HG02759 (cell line): ENCODE data around the gene MICU1.
"Not testable (repeated sequence)": the region's sequence is repeated elsewhere in the genome, so short reads cannot be mapped to it uniquely, and the experiment has no call there.

Experiments used
- ATAC-seq: cut with Tn5 transposase; IDR thresholded peaks from one replicate; pipeline ENCODE4 v1.9.1; 2021; ENCODE audit warnings: mild to moderate bottlenecking, moderate library complexity; ENCODE audit not compliant: unreplicated experiment

The MICU1 gene

DNA sequence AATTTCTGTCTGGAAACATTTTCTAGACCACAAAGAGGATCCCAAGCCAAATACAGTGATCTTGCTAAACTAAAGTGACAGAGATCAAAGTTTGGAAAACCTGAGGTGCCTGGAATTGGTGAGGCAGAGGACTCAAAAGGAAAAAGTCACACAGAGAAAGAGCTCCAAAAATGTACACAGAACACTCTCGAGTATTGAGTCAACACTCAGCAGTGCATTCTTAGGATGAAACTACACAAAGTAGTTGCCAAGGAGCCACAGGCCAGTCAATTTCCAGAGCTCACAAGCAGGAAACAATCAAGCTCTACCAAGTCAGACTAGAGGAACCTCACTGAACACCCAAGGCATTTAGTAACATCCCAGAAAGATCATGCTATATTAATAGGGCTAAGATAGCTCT is 61.3 kb downstream of the MICU1 start:
- ATAC-seq: no peak

DNA sequence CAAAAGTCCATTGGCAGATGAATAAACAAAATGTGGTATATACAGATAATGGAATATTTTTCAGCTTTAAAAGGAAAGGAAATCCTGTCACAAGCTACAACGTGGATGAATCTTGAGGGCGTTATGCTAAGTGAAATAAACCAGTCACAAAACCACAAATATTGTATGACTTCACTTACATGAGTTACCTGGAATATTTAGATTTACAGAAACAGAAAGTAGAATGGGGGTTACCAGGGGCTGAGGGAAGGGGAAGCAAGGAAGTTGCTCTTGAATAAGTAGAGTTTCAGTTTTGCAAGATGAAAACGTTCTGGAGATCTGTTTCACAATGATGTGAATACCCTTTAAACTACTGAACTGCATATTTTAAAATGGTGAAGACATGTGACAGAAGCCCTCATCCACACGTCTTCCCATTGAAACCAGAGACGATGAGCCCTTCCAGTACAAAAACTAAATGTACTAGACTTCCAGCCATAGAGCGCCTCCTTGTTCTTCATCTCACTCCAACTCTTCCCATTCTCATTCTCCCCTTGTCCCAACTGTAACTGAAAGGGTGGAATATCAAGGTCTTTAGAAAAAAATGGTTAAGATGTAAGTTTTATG is 62.4 kb downstream of the MICU1 start:
- peak; percentile 61 for ATAC-seq

DNA sequence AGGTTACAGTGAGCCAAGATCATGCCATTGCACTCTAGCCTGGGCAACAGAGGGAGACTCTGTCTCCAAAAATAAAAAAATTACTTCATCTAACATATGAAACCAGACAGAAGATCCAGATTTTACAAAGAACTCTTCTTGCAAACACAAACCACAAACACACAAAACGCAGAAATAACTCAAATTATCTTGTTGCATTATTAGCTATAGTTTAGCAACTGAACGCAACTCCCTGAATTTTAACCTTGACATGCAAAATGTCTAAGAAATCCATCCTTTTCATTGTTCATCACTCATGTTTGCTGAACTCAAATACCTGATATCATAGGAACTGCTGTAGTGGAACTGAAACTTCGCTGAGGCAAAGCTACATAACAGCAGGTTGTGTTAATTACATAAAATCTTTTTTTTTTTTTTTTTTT is 64.1 kb downstream of the MICU1 start:
- peak; percentile 47 for ATAC-seq

DNA sequence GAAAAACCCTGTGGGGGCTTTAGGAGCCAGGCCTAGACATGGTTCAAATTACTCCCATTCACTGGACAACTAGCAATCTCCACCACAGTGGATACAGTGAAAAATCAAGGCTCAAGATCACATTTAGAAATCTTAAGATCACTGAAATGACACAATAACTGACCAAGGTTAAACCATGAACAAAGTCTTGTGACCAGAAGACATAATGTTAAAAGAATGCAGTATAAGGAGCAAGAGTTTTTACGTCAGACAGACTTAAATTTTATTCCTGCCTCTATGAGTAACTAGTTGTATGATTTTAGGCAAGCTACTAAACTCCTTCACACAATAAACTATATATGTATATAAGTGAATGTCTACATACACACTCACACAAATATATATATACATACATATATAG is 68.5 kb downstream of the MICU1 start:
- no peak for ATAC-seq

DNA sequence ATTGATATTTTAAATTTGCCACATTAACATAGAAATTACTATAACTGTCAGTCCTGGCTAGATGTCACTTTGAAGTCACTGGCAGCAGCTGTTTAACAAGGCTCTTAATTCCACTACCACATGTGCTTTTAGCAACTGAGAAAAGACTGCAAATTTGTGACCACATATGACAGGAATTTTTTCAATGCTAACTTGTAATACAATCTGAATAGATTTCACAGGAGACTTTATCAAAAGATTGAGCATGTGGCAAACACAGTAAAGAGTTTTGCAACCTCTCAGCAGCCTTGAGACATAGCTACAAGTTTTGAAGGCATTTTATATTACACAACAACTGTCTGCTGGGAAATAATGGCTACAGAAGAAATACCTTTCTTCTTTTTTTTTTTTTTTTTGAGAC is 73.0 kb downstream of the MICU1 start:
- no peak for ATAC-seq

DNA sequence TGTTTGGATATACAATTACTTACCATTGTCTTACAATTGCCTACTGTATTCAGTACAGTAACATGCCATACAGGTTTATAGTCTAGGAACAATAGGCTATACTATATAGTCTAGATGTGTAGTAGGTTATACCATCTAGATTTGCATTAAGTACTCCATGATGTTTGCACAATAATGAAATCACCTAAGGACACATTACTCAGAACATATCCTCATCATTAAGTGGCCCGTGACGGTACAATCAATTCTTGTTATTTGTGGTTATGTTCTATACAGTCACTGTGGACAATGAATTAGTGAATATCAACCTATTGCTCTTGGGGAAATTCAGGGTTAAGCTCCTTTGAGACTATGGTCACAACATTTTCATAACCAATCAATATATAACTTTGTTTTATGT is 75.6 kb downstream of the MICU1 start:
- ATAC-seq: no peak

DNA sequence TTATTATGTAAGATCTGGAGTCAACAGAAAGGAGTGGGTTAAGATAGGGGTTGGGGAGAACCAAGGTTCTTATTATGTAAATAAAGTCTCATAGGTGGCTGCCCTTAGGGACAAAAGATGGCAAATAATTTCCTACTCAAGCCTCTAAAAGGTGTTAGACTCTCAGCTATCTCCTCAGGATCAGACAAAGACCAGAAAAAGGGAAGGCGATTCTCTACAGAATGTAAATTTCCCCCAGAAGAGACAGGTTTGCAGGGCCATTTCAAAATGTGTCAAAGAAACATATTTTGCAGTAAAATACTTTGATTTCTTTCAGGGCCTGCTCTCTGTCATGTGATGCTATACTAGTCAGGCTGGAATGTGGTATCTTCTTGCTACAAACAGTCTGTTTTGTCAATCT is 80.3 kb downstream of the MICU1 start:
- no peak for ATAC-seq

DNA sequence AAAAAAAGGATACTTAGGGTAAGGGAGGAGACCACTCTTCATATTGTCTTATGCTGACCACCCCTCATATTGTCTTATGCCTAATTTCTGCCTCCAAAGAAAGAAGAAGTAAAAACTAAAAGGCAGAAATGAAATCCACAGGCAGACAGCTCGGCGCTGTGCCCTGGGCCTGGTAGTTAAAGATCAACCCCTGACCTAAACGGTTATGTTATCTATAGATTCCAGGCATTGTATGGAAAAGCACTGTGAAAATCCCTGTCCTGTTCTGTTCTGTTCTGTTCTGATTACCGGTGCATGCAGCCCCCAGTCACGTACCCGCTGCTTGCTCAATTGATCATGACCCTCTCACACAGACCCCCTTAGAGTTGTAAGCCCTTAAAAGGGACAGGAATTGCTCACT is 82.0 kb downstream of the MICU1 start:
- not testable (repeated sequence) for ATAC-seq

DNA sequence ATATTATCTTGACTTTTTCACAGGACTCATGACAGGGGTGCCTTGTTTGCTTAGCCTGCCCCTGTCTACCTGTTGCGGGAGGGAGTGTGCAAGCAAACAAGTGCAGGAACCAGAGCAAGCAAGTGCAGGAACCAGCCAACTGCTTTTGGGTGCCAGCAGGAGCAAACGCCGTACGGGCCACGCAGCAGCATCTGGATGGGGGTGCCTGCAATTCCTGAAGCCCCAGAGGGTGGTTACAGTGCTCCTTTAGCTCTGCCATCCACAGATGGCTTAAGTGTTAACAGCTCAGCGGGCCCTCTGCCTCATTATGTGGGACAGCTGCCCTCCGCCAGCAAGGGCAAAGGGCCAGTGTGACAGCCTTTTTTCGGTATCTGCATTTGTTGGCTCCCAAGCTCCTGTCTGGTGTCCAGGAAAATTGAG is 83.5 kb downstream of the MICU1 start:
- ATAC-seq: no peak

DNA sequence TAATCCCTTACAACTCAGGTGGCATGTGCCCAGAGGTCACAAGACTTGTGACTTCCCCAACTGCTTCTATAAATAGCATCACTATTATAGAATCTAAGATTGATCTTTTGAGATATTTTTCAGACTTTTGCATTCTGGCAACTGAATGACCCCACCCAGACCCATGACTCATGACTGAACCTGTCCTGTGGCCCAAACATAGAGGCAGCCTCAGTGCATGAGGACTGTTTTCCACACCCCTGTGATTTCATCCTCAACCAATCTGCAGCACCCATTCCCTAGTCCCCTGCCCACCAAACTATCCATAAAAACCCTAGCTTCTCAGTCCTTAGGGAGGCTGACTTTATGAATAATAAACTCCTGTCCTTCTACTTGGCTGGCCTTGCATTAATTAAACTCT is 84.5 kb downstream of the MICU1 start:
- ATAC-seq: no peak

DNA sequence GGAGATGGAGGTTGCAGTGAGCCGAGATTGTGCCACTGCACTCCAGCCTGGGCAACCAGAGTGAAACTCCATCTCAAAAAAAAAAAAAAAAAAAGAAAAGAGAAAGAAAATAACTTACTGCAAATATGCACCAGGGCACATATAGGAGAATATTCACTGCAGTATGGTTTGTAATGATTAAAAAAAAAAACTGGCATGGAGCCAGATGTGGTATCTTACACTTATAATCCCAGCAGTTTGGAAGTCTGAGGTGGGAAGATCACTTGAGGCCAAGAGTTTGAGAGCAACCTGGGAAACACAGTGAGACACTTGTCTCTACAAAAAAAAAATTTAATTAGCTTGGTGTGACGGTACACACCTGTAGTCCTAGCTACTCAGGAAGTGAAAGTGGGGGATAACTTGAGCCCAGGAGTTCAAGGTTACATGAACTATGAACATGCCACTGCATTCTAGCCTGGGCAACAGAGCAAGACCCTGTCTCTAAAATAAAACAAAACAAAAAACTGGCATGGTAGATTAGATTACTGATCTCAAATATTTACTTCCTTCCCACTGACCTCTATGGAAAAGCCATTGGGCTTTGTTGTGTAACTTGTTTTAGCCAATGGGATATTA is 85.6 kb downstream of the MICU1 start:
- ATAC-seq: no peak

DNA sequence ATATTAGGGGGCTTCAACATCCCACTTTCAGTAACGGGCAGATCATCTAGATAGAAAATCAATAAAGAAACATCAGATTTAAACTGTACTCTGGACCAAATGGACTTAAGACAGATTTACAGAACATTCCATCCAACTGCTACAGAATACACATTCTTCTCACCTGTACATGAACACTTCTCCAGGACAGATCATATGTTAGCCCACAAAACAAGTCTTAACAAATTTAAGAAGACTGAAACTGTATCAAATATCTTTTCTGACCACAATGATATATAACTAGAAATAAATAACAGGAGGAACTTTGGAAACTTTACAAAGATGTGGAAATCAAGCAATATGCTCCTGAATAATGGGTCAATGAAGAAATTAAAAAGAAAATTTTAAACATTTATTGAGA is 86.7 kb downstream of the MICU1 start:
- ATAC-seq: no peak

DNA sequence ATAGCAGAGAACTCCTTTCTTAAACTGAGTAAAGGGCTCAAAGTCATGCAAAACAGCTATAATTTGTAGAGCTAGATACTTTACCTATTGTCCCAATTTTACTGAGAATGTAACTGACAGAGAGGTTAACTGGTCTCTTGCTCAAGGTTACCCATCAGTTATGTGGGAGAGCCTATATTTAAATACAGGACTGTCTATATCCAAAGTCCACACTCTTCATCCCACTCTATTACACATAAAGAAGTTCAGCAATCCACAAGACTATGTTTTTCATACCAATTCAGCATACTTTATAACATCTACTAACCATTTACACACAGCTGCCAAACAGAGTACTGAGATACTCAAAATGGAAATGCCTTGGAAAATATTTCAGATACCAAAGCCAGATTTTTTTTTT is 100.2 kb downstream of the MICU1 start:
- no peak for ATAC-seq

DNA sequence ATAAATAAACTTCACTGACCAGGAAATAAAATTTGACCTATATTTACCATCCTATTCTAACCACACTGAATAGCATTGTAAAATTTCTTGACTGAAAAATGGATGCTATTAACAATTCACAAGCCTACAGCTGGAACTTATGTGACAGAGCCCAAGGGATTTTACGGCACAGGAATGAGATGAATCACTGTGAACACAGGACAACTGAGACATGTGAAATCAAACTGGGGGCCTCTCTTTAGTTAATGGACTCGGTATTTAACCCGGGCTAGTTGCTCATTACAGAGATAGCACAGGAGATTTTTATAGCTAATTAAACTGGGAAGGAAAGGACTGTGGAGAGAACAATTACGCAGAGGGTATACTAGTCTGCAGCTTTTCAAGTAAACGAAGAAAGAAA is 100.6 kb downstream of the MICU1 start:
- ATAC-seq: no peak

DNA sequence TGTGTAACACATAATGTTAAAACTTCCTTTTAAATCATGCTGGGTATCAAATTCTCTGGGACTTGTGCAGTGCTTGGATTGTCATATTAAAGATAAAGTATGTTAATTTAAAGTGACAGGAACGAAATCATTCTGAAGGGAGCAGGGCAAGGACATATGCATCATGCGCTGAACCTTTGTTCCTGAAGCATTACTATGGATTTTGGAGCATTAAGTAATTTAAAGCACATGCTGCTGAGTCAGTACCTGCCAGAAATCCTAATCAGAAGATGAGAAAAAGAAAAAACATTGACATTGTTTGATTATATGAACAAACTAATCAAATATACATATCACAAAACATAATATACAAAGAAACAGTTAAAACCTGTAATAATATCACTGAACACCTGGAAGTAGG is 101.4 kb downstream of the MICU1 start:
- ATAC-seq: no peak

DNA sequence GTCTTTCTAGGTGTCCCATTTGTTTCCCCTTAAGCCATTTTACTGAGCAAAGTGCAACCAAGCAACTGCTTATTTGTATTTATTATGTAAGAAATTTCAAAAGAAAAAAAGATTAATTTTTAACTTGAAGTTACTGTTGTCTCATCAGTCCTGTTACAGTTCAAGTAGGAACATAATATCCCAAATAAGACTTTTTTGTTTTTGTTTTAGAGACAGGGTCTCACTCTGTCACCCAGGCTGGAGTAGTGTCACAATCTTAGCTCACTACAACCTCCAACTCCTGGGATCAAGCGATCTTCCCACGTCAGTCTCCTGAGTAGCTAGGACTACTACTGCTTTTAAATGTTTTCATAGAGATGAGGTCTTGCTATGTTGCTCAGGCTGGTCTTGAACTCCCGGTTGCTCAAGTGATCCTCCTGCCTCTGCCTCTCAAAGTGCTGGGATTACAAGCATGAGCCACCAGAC is 101.9 kb downstream of the MICU1 start:
- no peak for ATAC-seq

DNA sequence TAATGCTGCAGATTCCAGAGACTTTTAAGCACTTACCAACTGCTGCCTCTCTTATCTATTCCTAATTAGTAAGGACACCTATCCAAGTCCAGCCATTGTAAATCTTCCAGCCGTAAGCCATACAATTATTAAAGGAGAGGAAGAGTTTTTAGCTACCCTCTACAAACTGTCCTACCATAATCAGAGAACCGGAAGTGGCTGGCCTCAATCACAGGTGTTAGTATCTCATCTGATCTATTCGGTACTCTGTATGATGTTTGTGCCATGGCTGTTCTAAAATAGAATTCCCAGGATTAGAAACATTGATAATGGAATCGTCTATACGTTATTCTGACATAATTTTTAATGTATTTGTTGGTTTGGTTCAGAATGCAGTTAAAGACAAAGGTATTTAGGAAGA is 102.8 kb downstream of the MICU1 start:
- ATAC-seq: no peak

DNA sequence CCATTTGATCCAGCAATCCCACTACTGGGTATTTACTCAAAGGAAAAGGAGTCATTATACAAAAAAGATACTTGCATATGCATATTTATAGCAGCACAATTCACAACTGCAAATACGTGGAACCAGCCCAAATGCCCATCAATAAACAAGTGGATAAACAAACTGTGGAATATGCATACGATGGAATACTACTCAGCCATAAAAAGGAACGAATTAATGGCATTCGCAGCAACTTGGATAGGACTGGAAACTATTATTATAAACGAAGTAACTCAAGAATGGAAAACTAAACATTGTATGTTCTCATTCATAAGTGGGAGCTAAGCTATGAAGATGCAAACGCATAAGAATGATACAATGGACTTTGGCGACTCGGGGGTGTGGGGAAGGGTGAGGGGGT is 108.6 kb downstream of the MICU1 start:
- no peak for ATAC-seq

DNA sequence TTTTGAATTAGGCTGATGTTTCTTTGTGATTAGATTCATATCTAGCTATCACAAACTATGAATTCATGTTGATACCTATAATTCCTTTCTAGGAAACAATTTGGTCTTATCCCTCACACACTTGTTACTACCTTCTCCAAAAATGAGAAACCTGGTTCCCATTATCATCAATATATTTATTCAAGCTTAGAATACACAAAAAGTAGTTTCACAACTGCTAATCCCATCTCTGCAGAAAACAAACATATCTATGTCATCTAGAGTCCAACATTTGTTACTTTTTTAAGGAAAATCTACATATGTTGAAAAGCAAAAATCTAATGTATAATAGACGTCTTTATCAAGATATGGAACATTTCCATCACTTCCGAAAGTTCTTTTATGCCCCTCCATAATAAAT is 110.4 kb downstream of the MICU1 start:
- no peak for ATAC-seq

DNA sequence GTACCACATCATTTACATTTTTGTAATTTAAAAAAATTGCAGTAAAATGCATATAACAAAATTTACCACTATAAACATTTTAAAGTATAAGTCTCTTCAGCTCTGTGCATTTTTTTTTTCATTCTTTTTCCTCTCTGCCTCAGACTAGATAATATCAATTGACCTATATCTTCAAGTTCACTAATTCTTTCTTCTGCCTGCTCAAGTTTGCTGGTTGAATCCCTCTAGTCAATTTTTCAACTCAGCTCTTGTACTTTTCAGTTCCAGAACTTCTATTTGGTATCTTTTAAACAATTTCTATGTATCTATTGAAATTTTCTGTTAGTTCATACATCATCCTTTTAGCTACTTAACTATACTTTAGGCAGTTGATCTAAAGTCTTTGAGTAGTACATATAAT is 112.0 kb downstream of the MICU1 start:
- no peak for ATAC-seq

DNA sequence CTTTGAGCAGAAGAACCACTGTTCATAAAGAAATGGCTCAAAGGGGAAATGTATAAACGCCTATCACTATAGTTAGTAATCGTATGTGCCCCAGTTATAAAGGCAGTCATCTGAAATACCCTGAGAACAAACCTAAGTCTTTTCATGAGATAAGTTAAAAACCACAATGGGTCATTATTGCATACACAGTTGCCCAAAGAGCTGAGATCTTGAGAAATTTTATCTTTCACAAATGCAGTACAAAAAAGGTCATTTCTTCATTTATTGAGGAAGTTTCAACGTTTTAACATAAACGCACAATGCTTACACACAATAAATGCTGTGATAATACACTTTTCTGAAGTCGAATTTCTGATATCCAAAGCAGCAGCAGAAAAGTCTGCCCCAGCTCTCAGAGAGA is 114.4 kb downstream of the MICU1 start:
- ATAC-seq: no peak

DNA sequence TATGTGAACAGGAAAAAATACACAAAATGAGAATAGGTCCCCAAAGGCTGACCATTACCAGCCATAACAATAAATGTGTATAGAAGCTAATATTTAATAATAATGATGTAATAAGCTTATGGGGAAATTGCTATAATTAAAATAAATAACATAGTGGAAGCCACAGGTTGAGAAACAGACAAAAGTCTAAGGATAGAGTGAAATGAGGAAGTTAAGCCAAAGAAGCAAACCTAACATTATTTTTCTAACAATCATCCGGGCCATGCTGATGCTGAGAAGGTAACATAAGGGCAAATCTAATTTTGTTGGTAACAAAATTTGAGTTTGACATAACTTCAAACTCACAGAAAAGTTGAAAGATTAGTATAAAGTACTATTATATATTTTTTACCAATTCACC is 115.9 kb downstream of the MICU1 start:
- no peak for ATAC-seq

DNA sequence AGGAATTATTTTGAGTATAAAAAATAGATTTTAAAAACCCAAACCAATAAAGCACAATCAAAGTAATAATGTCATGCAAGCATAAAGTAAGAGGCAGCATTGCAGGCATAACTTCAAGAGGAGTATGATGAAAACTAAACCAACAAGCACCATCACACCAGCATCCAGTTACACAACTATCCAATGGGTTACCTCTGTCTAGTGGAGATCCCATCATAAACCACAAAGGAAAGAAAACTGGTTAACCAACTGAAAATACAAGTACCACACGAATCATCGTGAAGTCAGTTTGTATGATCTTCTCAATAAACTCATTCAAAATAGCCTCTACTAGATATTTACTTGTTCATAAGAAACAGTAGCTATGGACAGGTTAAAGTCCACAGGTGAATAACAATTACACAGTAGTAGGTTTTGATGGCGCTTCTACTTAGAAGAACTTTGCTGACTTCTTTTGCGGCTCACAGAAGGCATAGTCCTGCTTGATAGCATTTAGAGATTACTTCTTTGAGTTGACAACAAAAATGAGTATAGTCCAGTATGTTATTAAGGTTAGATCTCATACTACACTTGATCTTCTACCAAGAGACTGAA is 116.6 kb downstream of the MICU1 start:
- no peak for ATAC-seq
